Mesendoderm (in vitro differentiated cells): ENCODE results near the gene TEX28. TPM values are rescaled to one million over a fixed set of nuclear protein-coding genes. Genes with fewer than 3 reads are reported as not detected.
"Not testable (repeated sequence)": the region's sequence is repeated elsewhere in the genome, so short reads cannot be mapped to it uniquely, and the experiment has no call there.

ENCODE experiments used
- DNase-seq: peaks from one replicate; pipeline ENCODE4 v3.0.0; 2013
- H2AK5ac ChIP-seq: 2 replicates; pipeline ENCODE4 v1.6.1; 2013; ENCODE audit warnings: low read length, inconsistent platforms
- H2BK120ac ChIP-seq: 2 replicates; pipeline ENCODE4 v1.6.1; 2013; ENCODE audit warnings: low read depth, mild to moderate bottlenecking, low read length, moderate library complexity, mixed read lengths
- H2BK15ac ChIP-seq: replicated peaks from 2 replicates; pipeline ENCODE4 v1.6.1; 2013; ENCODE audit warnings: low read depth, mild to moderate bottlenecking, moderate library complexity
- H2BK5ac ChIP-seq: 2 replicates; pipeline ENCODE4 v1.6.1; 2013; ENCODE audit warnings: low read length, inconsistent platforms
- H3K18ac ChIP-seq: 2 replicates; pipeline ENCODE4 v1.6.1; 2013; ENCODE audit warnings: mild to moderate bottlenecking, low read length, mixed read lengths
- H3K23ac ChIP-seq: one replicate; pipeline ENCODE4 v1.6.1; 2013; ENCODE audit warnings: low read length
- H3K27ac ChIP-seq: 2 replicates; pipeline ENCODE4 v1.5.1; 2013; ENCODE audit warnings: low read depth, mild to moderate bottlenecking, inconsistent platforms, low read length, moderate library complexity
- H3K27me3 ChIP-seq: 2 replicates; pipeline ENCODE4 v1.6.1; 2013; ENCODE audit warnings: low read length, control low read depth, mild to moderate bottlenecking, inconsistent platforms; ENCODE audit not compliant: insufficient read depth, poor library complexity
- H3K36me3 ChIP-seq: 2 replicates; pipeline ENCODE4 v1.6.1; 2013; ENCODE audit warnings: low read length, inconsistent platforms; ENCODE audit not compliant: control insufficient read depth, insufficient read depth
- H3K4ac ChIP-seq: one replicate; pipeline ENCODE4 v1.6.1; 2013; ENCODE audit warnings: low read depth, mild to moderate bottlenecking, low read length, moderate library complexity
- H3K4me1 ChIP-seq: 2 replicates; pipeline ENCODE4 v1.6.1; 2013; ENCODE audit warnings: low read depth, low read length, inconsistent platforms; ENCODE audit not compliant: control insufficient read depth
- H3K4me2 ChIP-seq: 2 replicates; pipeline ENCODE4 v1.6.1; 2013; ENCODE audit warnings: low read length
- H3K4me3 ChIP-seq: 2 replicates; pipeline ENCODE4 v1.5.1; 2013; ENCODE audit warnings: mild to moderate bottlenecking, low read length
- H3K56ac ChIP-seq: one replicate; pipeline ENCODE4 v1.6.1; 2013; ENCODE audit warnings: low read length
- H3K79me1 ChIP-seq: 2 replicates; pipeline ENCODE4 v1.6.1; 2013; ENCODE audit warnings: low read length, inconsistent platforms
- H3K79me2 ChIP-seq: 2 replicates; pipeline ENCODE4 v1.6.1; 2013; ENCODE audit warnings: mild to moderate bottlenecking, low read length; ENCODE audit not compliant: control insufficient read depth, insufficient read depth
- H3K9ac ChIP-seq: 2 replicates; pipeline ENCODE4 v1.6.1; 2013; ENCODE audit warnings: low read length, inconsistent platforms
- H4K5ac ChIP-seq: one replicate; pipeline ENCODE4 v1.6.1; 2013; ENCODE audit warnings: low read length
- H4K8ac ChIP-seq: one replicate; pipeline ENCODE4 v1.6.1; 2013; ENCODE audit warnings: low read depth, mild to moderate bottlenecking, control low read depth, low read length, moderate library complexity
- WGBS: extraction: QIAGEN DNeasy Blood & Tissue Kit; methylation state at CpG from one replicate; pipeline ENCODE4 v1.1.7; 2013; ENCODE audit warnings: low lambda C conversion rate, missing lambda C conversion rate; ENCODE audit not compliant: insufficient coverage; ENCODE audit errors: extremely low coverage; 5-methylcytosine and 5-hydroxymethylcytosine counted together
- polyA plus RNA-seq, 2 experiments: library from polyadenylated mRNA; stranded (reverse); fragments of 200-250 nt; gene quantifications; one replicate each; pipeline ENCODE4 v1.2.3, GENCODE V29; 2013

The TEX28 gene
- polyA plus RNA-seq (2013, experiment 1 of 2), result not detected
- polyA plus RNA-seq (2013, experiment 2 of 2), result not detected

- Histone ChIP-seq H2BK5ac (no peak within 1 kb of the TSS), H4K5ac (no peak within 1 kb of the TSS), H2BK120ac (no peak within 1 kb of the TSS), H3K27me3 (no peaks in the 10 kb centered on the region), H3K9ac (no peak within 1 kb of the TSS), H3K56ac (no peak within 1 kb of the TSS), H3K4ac (no peak within 1 kb of the TSS), H3K79me1 (no peaks in the 10 kb centered on the region), H3K27ac (no peak within 1 kb of the TSS), H2AK5ac (no peak within 1 kb of the TSS), H4K8ac (no peak within 1 kb of the TSS), H3K23ac (no peak within 1 kb of the TSS), H3K79me2 (no peaks in the 10 kb centered on the region), H3K4me1 (no peaks in the 10 kb centered on the region), H3K36me3 (no peaks in the 10 kb centered on the region), H3K4me3 (no peak within 1 kb of the TSS), H3K18ac (no peak within 1 kb of the TSS), H2BK15ac (no peak within 1 kb of the TSS), H3K4me2 (no peak within 1 kb of the TSS)
- no peak for DNase-seq
- WGBS, result no CpG with 5 or more reads among the region's 39 CpGs
Measured at GRCh38 chrX:154294791-154295574, at the start of gene TEX28. Gene TEX28 (minus strand): TSS chrX:154295124. CDS start chrX:154292117, 3,007 bp downstream.

- H3K4me3 ChIP-seq, H3K4me2 ChIP-seq, H3K27me3 ChIP-seq, H3K56ac ChIP-seq, H3K18ac ChIP-seq, H2BK5ac ChIP-seq, H2BK120ac ChIP-seq, H3K79me2 ChIP-seq, H3K79me1 ChIP-seq, DNase-seq, H3K36me3 ChIP-seq, H2BK15ac ChIP-seq, H4K5ac ChIP-seq, H3K23ac ChIP-seq, H3K27ac ChIP-seq, H2AK5ac ChIP-seq, H4K8ac ChIP-seq, H3K4ac ChIP-seq, H3K9ac ChIP-seq, H3K4me1 ChIP-seq: not testable (repeated sequence)
- WGBS, result no CpG with 5 or more reads among the region's 20 CpGs
Measured at GRCh38 chrX:154343620-154344019, 48.7 kb upstream of the TEX28 start.

- not testable (repeated sequence) for H3K4ac ChIP-seq, H3K79me2 ChIP-seq
- no CpG with 5 or more reads among the region's 16 CpGs for WGBS
Measured at GRCh38 chrX:154343063-154343462, 48.1 kb upstream of the TEX28 start.

GRCh38 chrX:154341399-154342298 lies 46.7 kb upstream of the TEX28 start:
- H3K36me3 ChIP-seq, H3K4me2 ChIP-seq, H3K56ac ChIP-seq, H3K18ac ChIP-seq, H3K4me3 ChIP-seq, H4K8ac ChIP-seq, H3K9ac ChIP-seq, H3K27ac ChIP-seq, H3K79me1 ChIP-seq, DNase-seq, H2AK5ac ChIP-seq, H2BK120ac ChIP-seq, H3K27me3 ChIP-seq, H3K4me1 ChIP-seq, H3K79me2 ChIP-seq, H2BK15ac ChIP-seq, H4K5ac ChIP-seq, H2BK5ac ChIP-seq, H3K23ac ChIP-seq, H3K4ac ChIP-seq: not testable (repeated sequence)
- no CpG with 5 or more reads among the region's 115 CpGs for WGBS

More at GRCh38 chrX:154343063-154343462, 48.1 kb upstream of the TEX28 start:
- H3K4me2 ChIP-seq, H3K36me3 ChIP-seq, H2AK5ac ChIP-seq, H3K27me3 ChIP-seq, H3K79me1 ChIP-seq, H3K18ac ChIP-seq, H2BK5ac ChIP-seq, H4K8ac ChIP-seq, H3K4me3 ChIP-seq, H3K23ac ChIP-seq, H3K9ac ChIP-seq, H2BK15ac ChIP-seq, H3K56ac ChIP-seq, H3K4me1 ChIP-seq, H4K5ac ChIP-seq, H3K27ac ChIP-seq, DNase-seq, H2BK120ac ChIP-seq: not testable (repeated sequence)

GRCh38 chrX:154334496-154334895 lies 39.6 kb upstream of the TEX28 start:
- no peaks in the 10 kb centered on the region for H3K79me2 ChIP-seq
- DNase-seq, result no peak
- no peak overlapping the region for H3K18ac ChIP-seq

More at GRCh38 chrX:154334496-154334895, 39.6 kb upstream of the TEX28 start:
- Histone ChIP-seq H2BK15ac (no peak overlapping the region), H4K5ac (no peak overlapping the region), H2BK5ac (no peak overlapping the region), H3K27me3 (no peaks in the 10 kb centered on the region), H3K4me3 (no peak overlapping the region), H3K23ac (no peak overlapping the region), H4K8ac (no peak overlapping the region), H3K4me1 (no peaks in the 10 kb centered on the region), H3K27ac (no peak overlapping the region), H2AK5ac (no peak overlapping the region), H3K4ac (no peak overlapping the region), H3K56ac (no peak overlapping the region), H2BK120ac (no peak overlapping the region), H3K9ac (no peak overlapping the region), H3K36me3 (no peaks in the 10 kb centered on the region), H3K79me1 (no peaks in the 10 kb centered on the region), H3K4me2 (no peak overlapping the region)
- WGBS, result no CpG with 5 or more reads among the region's 10 CpGs
